HG03558 (cell line): ENCODE results near the gene CFHR2.

ENCODE experiments used
- ATAC-seq: cut with Tn5 transposase; IDR thresholded peaks from one replicate; pipeline ENCODE4 v1.9.1; 2021; ENCODE audit warnings: moderate number of reproducible peaks; ENCODE audit not compliant: unreplicated experiment; ENCODE audit errors: extremely low read depth

CFHR2 gene

GRCh38 chr1:196993916-196994315 is 50.4 kb downstream of the CFHR2 start:
- no peak for ATAC-seq

- no peak for ATAC-seq
Measured at GRCh38 chr1:196997423-196997822, 53.9 kb downstream of the CFHR2 start.

- ATAC-seq = no peak
Measured at GRCh38 chr1:197001828-197002227, 58.3 kb downstream of the CFHR2 start.

- ATAC-seq = no peak
Measured at GRCh38 chr1:197003132-197003531, 59.6 kb downstream of the CFHR2 start.

GRCh38 chr1:197008861-197009260 is 65.3 kb downstream of the CFHR2 start:
- ATAC-seq = no peak
